Astrocyte (in vitro differentiated cells and primary cell): ENCODE measurements around the gene CPPED1. TPM values are rescaled to one million over a fixed set of nuclear protein-coding genes. Genes with fewer than 3 reads are reported as not detected.

Experiments
- DNase-seq: peaks from one replicate; pipeline ENCODE4 v3.0.0-alpha.2; 2010; ENCODE audit warnings: low read depth
- FAIRE-seq: peaks from 2 replicates; lab custom pipeline; 2011; peaks lifted over from hg19 to GRCh38; lab: Jason Lieb, UNC
- H2AFZ ChIP-seq: 2 replicates; pipeline ENCODE4 v1.6.0; 2012; ENCODE audit warnings: low read depth, low read length, inconsistent platforms
- H3K27ac ChIP-seq: 2 replicates; pipeline ENCODE4 v1.5.1; 2011; ENCODE audit warnings: low read depth, low read length, inconsistent platforms
- H3K27me3 ChIP-seq: 2 replicates; pipeline ENCODE4 v1.6.0; 2011; ENCODE audit warnings: low read length, inconsistent platforms; ENCODE audit not compliant: insufficient read depth
- H3K36me3 ChIP-seq: 2 replicates; pipeline ENCODE4 v1.5.1; 2011; ENCODE audit warnings: low read length, inconsistent platforms; ENCODE audit not compliant: insufficient read depth
- H3K4me1 ChIP-seq: 2 replicates; pipeline ENCODE4 v1.5.1; 2011; ENCODE audit warnings: low read length, inconsistent platforms; ENCODE audit not compliant: insufficient read depth
- H3K4me2 ChIP-seq: 2 replicates; pipeline ENCODE4 v1.6.0; 2012; ENCODE audit warnings: low read length, inconsistent platforms
- H3K4me3 ChIP-seq: 2 replicates; pipeline ENCODE4 v1.5.1; 2011; ENCODE audit warnings: low read depth, mild to moderate bottlenecking, low read length, inconsistent platforms; ENCODE audit not compliant: insufficient read depth
- H3K79me2 ChIP-seq: 2 replicates; pipeline ENCODE4 v1.6.0; 2012; ENCODE audit warnings: mild to moderate bottlenecking, low read length, inconsistent platforms; ENCODE audit not compliant: insufficient read depth
- H3K9ac ChIP-seq: 2 replicates; pipeline ENCODE4 v1.6.0; 2012; ENCODE audit warnings: mild to moderate bottlenecking, low read length, inconsistent platforms
- H3K9me3 ChIP-seq: 2 replicates; pipeline ENCODE4 v1.5.1; 2012; ENCODE audit warnings: low read depth, mild to moderate bottlenecking, low read length, inconsistent platforms; ENCODE audit not compliant: insufficient read depth
- H4K20me1 ChIP-seq: 2 replicates; pipeline ENCODE4 v1.6.0; 2012; ENCODE audit warnings: low read length, inconsistent platforms; ENCODE audit not compliant: insufficient read depth
- H3K27ac Mint-ChIP-seq: one replicate; pipeline ENCODE4 v1.8.0; 2021; ENCODE audit warnings: mild to moderate bottlenecking, mixed read lengths; ENCODE audit not compliant: unreplicated experiment
- H3K27me3 Mint-ChIP-seq: one replicate; pipeline ENCODE4 v1.8.0; 2021; ENCODE audit warnings: low read depth, mixed read lengths; ENCODE audit not compliant: unreplicated experiment
- H3K36me3 Mint-ChIP-seq: one replicate; pipeline ENCODE4 v1.8.0; 2021; ENCODE audit warnings: low read depth, mixed read lengths; ENCODE audit not compliant: unreplicated experiment
- H3K4me1 Mint-ChIP-seq: one replicate; pipeline ENCODE4 v1.8.0; 2021; ENCODE audit warnings: low read depth, mixed read lengths; ENCODE audit not compliant: unreplicated experiment
- H3K4me3 Mint-ChIP-seq: one replicate; pipeline ENCODE4 v1.8.0; 2021; ENCODE audit warnings: mild to moderate bottlenecking, moderate library complexity, mixed read lengths; ENCODE audit not compliant: unreplicated experiment
- H3K9me3 Mint-ChIP-seq: one replicate; pipeline ENCODE4 v1.8.0; 2021; ENCODE audit warnings: mild to moderate bottlenecking, mixed read lengths; ENCODE audit not compliant: unreplicated experiment
- EZH2 ChIP-seq: IDR thresholded peaks from 2 replicates; pipeline ENCODE4 v1.6.1; 2012; ENCODE audit warnings: mild to moderate bottlenecking, low read length, inconsistent platforms; ENCODE audit not compliant: insufficient read depth
- total RNA-seq: library from RNA; stranded (reverse); gene quantifications from 2 replicates; pipeline ENCODE4 v1.2.1, GENCODE V29; 2021
- TF ChIP-seq, protein P1 (sequence below): IDR thresholded peaks from 2 replicates; pipeline ENCODE4 v1.5.1; 2011; ENCODE audit warnings: low read depth, mild to moderate bottlenecking, inconsistent platforms, low read length, moderate library complexity; ENCODE audit not compliant: insufficient read depth

Gene CPPED1
- total RNA-seq, 1 donor from 2014 or later: 28.5 TPM

- no peak for FAIRE-seq
- Mint-ChIP-seq H3K27ac (no peak overlapping the region), H3K4me1 (peaks cover 3% of the 10 kb centered on the region), H3K27me3 (no peaks in the 10 kb centered on the region), H3K4me3 (no peak overlapping the region), H3K9me3 (peaks cover 3% of the 10 kb centered on the region), H3K36me3 (peaks cover 6% of the 10 kb centered on the region)
- Histone ChIP-seq H3K9ac (no peak overlapping the region), H3K4me2 (no peak overlapping the region), H3K27ac (no peak overlapping the region), H3K27me3 (no peaks in the 10 kb centered on the region), H3K4me3 (no peak overlapping the region), H3K9me3 (no peaks in the 10 kb centered on the region), H4K20me1 (no peaks in the 10 kb centered on the region), H2AFZ (no peak overlapping the region), H3K36me3 (no peaks in the 10 kb centered on the region), H3K79me2 (no peaks in the 10 kb centered on the region), H3K4me1 (peaks cover 5% of the 10 kb centered on the region)
- no peak for TF ChIP-seq EZH2
- TF ChIP-seq, protein P1, sequence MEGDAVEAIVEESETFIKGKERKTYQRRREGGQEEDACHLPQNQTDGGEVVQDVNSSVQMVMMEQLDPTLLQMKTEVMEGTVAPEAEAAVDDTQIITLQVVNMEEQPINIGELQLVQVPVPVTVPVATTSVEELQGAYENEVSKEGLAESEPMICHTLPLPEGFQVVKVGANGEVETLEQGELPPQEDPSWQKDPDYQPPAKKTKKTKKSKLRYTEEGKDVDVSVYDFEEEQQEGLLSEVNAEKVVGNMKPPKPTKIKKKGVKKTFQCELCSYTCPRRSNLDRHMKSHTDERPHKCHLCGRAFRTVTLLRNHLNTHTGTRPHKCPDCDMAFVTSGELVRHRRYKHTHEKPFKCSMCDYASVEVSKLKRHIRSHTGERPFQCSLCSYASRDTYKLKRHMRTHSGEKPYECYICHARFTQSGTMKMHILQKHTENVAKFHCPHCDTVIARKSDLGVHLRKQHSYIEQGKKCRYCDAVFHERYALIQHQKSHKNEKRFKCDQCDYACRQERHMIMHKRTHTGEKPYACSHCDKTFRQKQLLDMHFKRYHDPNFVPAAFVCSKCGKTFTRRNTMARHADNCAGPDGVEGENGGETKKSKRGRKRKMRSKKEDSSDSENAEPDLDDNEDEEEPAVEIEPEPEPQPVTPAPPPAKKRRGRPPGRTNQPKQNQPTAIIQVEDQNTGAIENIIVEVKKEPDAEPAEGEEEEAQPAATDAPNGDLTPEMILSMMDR: no peak
- DNase-seq: no peak
Observed at GRCh38 chr16:12758670-12759558, 44.8 kb downstream of the CPPED1 start.

- Histone ChIP-seq H3K9me3 (no peaks in the 10 kb centered on the region), H3K27ac (no peak overlapping the region), H3K9ac (no peak overlapping the region), H2AFZ (no peak overlapping the region), H3K4me2 (no peak overlapping the region), H4K20me1 (no peaks in the 10 kb centered on the region), H3K4me1 (peaks cover 5% of the 10 kb centered on the region), H3K79me2 (no peaks in the 10 kb centered on the region), H3K27me3 (no peaks in the 10 kb centered on the region), H3K36me3 (no peaks in the 10 kb centered on the region), H3K4me3 (no peak overlapping the region)
- Mint-ChIP-seq H3K27ac (no peak overlapping the region), H3K27me3 (no peaks in the 10 kb centered on the region), H3K9me3 (peaks cover 3% of the 10 kb centered on the region), H3K4me3 (no peak overlapping the region), H3K36me3 (peaks cover 6% of the 10 kb centered on the region), H3K4me1 (peaks cover 3% of the 10 kb centered on the region)
- FAIRE-seq (no peak), DNase-seq (peak; percentile 58)
- TF ChIP-seq, protein P1: no peak
- no peak for TF ChIP-seq EZH2
Observed at GRCh38 chr16:12758031-12758669, 45.5 kb downstream of the CPPED1 start.

DNA sequence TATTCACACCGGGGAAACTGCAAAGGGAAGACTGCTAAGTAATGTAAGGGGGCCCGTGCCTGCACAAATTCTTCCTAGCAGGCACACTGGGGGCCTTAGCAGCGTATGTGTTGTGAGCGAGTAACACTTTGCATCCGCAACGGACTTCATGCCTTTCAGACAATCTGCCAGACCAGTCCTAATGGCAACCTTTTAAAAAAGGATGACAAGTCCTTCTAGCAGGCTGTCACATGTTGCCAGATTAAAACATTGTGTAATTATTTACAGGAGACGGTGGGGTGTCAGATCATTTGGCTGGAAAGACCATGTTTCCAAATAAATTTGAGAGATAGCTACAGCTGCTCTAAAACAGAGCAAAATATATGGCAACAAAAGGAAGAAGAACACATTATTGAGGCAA, 46.1 kb downstream of the CPPED1 start:
- Mint-ChIP-seq H3K27ac (no peak overlapping the region), H3K4me1 (peaks cover 3% of the 10 kb centered on the region), H3K36me3 (peaks cover 5% of the 10 kb centered on the region), H3K27me3 (no peaks in the 10 kb centered on the region), H3K9me3 (peaks cover 3% of the 10 kb centered on the region), H3K4me3 (no peak overlapping the region)
- no peak overlapping the region for H3K9ac ChIP-seq
- no peaks in the 10 kb centered on the region for H3K9me3 ChIP-seq
- FAIRE-seq: no peak
- peaks cover 5% of the 10 kb centered on the region for H3K4me1 ChIP-seq
- H3K4me3 ChIP-seq: no peak overlapping the region
- no peaks in the 10 kb centered on the region for H3K27me3 ChIP-seq
- no peak for DNase-seq
- no peaks in the 10 kb centered on the region for H3K79me2 ChIP-seq
- TF ChIP-seq, protein P1: no peak
- no peak for TF ChIP-seq EZH2
- H3K4me2 ChIP-seq: no peak overlapping the region
- H2AFZ ChIP-seq: no peak overlapping the region
- no peak overlapping the region for H3K27ac ChIP-seq
- no peaks in the 10 kb centered on the region for H3K36me3 ChIP-seq
- no peaks in the 10 kb centered on the region for H4K20me1 ChIP-seq
